ENCODE data around the gene CDH22.

Gene CDH22

GRCh38 chr20:46308258-46309157 is at the start of gene CDH22:
TSS of gene CDH22 (minus strand) at chr20:46308498. CDS start at chr20:46251294, 57,204 bp downstream.
- peak; percentile 83 for DNase-seq (ENCODE audit: extremely low spot score)
- ChIA-PET CTCF (interaction anchor here (1.4 kb wide), 1 partner anchor 176 kb away, joined by 3 read pairs; no protein-coding TSS in a partner anchor), POLR2A (interaction anchor here (1.4 kb wide), 1 partner anchor 56 kb away, joined by 3 read pairs; no protein-coding TSS in a partner anchor)
- TF ChIP-seq FOXA1 (IDR thresholded peaks at IDR 0.05) (no peak), NFRKB (IDR thresholded peaks at IDR 0.05) (no peak), TARDBP (IDR thresholded peaks at IDR 0.05) (no peak), ARNT (IDR thresholded peaks at IDR 0.05) (no peak), ELF4 (IDR thresholded peaks at IDR 0.05) (no peak), PKNOX1 (IDR thresholded peaks at IDR 0.05) (no peak), ZNF384 (IDR thresholded peaks at IDR 0.05) (no peak), FOXM1 (IDR thresholded peaks at IDR 0.05; ENCODE audit: borderline replicate concordance) (no peak), FOXK2 (IDR thresholded peaks at IDR 0.05) (no peak), SUZ12 (IDR thresholded peaks at IDR 0.05) (no peak)

DNA sequence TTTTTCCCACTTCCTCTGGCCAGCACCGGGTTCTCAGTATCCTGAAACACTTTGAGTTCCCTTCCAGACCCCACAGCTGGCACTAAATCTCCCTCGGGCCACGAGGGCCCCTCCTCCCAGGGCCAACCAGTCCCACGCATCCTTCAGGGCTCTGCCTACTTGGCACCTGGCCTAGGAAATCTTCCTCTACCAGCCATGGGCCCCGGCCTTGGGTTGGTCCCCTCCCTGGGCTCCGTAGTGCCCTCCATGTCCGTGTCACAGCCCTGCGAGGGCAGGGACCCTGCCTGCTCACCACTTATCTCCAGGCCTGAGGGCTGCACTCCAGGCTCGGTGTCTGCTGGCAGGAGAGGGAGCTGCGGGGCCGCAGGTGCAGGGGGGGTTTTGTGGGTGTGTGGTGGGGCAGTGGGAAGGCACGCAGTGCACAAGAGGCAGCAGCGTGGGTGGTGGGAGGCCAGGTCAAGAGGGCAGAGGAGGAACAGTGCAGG is 48.8 kb upstream of the CDH22 start:
- no peak for DNase-seq (ENCODE audit: extremely low spot score)
- ChIA-PET CTCF (interaction anchor here (1.4 kb wide), 1 partner anchor 8 kb away, joined by 4 read pairs; no protein-coding TSS in a partner anchor), POLR2A (no interaction called here)
- TF ChIP-seq NFRKB (IDR thresholded peaks at IDR 0.05), result no peak
- TF ChIP-seq ARNT (IDR thresholded peaks at IDR 0.05), result no peak
- no peak for TF ChIP-seq SUZ12 (IDR thresholded peaks at IDR 0.05)
- TF ChIP-seq FOXA1 (IDR thresholded peaks at IDR 0.05), result no peak
- TF ChIP-seq L3MBTL2 (conservative IDR thresholded peaks at IDR 0.05), result no peak
- TF ChIP-seq HDGF (IDR thresholded peaks at IDR 0.05; ENCODE audit: borderline replicate concordance), result no peak
- no peak for TF ChIP-seq TARDBP (IDR thresholded peaks at IDR 0.05)
- no peak for TF ChIP-seq FOXK2 (IDR thresholded peaks at IDR 0.05)
- TF ChIP-seq CTBP1 (IDR thresholded peaks at IDR 0.05; ENCODE audit: borderline replicate concordance), result no peak
- TF ChIP-seq ELF4 (IDR thresholded peaks at IDR 0.05), result no peak
- no peak for TF ChIP-seq LEF1 (IDR thresholded peaks at IDR 0.05; ENCODE audit: borderline replicate concordance)
- no peak for TF ChIP-seq BHLHE40 (IDR thresholded peaks at IDR 0.05; ENCODE audit: borderline replicate concordance)

GRCh38 chr20:46356195-46357029 is 48.1 kb upstream of the CDH22 start:
- no peak for TF ChIP-seq FOXM1 (IDR thresholded peaks at IDR 0.05; ENCODE audit: borderline replicate concordance)
- no peak for TF ChIP-seq L3MBTL2 (conservative IDR thresholded peaks at IDR 0.05)
- no peak for TF ChIP-seq TARDBP (IDR thresholded peaks at IDR 0.05)
- no peak for TF ChIP-seq FOXA1 (IDR thresholded peaks at IDR 0.05)
- no peak for TF ChIP-seq PKNOX1 (IDR thresholded peaks at IDR 0.05)
- TF ChIP-seq NFRKB (IDR thresholded peaks at IDR 0.05), result no peak
- no peak for TF ChIP-seq CTBP1 (IDR thresholded peaks at IDR 0.05; ENCODE audit: borderline replicate concordance)
- TF ChIP-seq ARNT (IDR thresholded peaks at IDR 0.05), result no peak
- TF ChIP-seq FOXK2 (IDR thresholded peaks at IDR 0.05), result no peak
- no peak for TF ChIP-seq HDGF (IDR thresholded peaks at IDR 0.05; ENCODE audit: borderline replicate concordance)
- no peak for TF ChIP-seq SP1 (IDR thresholded peaks at IDR 0.05)
- TF ChIP-seq BHLHE40 (IDR thresholded peaks at IDR 0.05; ENCODE audit: borderline replicate concordance), result no peak
- no peak for TF ChIP-seq LEF1 (IDR thresholded peaks at IDR 0.05; ENCODE audit: borderline replicate concordance)
- no peak for TF ChIP-seq SUZ12 (IDR thresholded peaks at IDR 0.05)
- CTCF ChIA-PET, result no interaction called here
- POLR2A ChIA-PET, result interaction anchor here (3.9 kb wide), 1 partner anchor 8 kb away, joined by 28 read pairs; no protein-coding TSS in a partner anchor
- DNase-seq (ENCODE audit: extremely low spot score), result no peak

GRCh38 chr20:46355778-46356177 is 47.5 kb upstream of the CDH22 start:
- TF ChIP-seq LEF1 (IDR thresholded peaks at IDR 0.05; ENCODE audit: borderline replicate concordance) (no peak), HDGF (IDR thresholded peaks at IDR 0.05; ENCODE audit: borderline replicate concordance) (no peak), SP1 (IDR thresholded peaks at IDR 0.05) (no peak), FOXM1 (IDR thresholded peaks at IDR 0.05; ENCODE audit: borderline replicate concordance) (no peak), SUZ12 (IDR thresholded peaks at IDR 0.05) (no peak), L3MBTL2 (conservative IDR thresholded peaks at IDR 0.05) (no peak), BHLHE40 (IDR thresholded peaks at IDR 0.05; ENCODE audit: borderline replicate concordance) (no peak), NFRKB (IDR thresholded peaks at IDR 0.05) (no peak), ZNF384 (IDR thresholded peaks at IDR 0.05) (no peak), ARNT (IDR thresholded peaks at IDR 0.05) (no peak)
- POLR2A ChIA-PET, result interaction anchor here (3.9 kb wide), 1 partner anchor 8 kb away, joined by 28 read pairs; no protein-coding TSS in a partner anchor
- CTCF ChIA-PET, result no interaction called here
- DNase-seq (ENCODE audit: extremely low spot score), result no peak

GRCh38 chr20:46354920-46355654 is 46.8 kb upstream of the CDH22 start:
- ChIA-PET POLR2A (interaction anchor here (3.9 kb wide), 1 partner anchor 9 kb away, joined by 28 read pairs; no protein-coding TSS in a partner anchor), CTCF (no interaction called here)
- DNase-seq (ENCODE audit: extremely low spot score), result no peak
- TF ChIP-seq FOXM1 (IDR thresholded peaks at IDR 0.05; ENCODE audit: borderline replicate concordance), result no peak
- no peak for TF ChIP-seq FOXA1 (IDR thresholded peaks at IDR 0.05)
- TF ChIP-seq BHLHE40 (IDR thresholded peaks at IDR 0.05; ENCODE audit: borderline replicate concordance), result no peak
- no peak for TF ChIP-seq FOXK2 (IDR thresholded peaks at IDR 0.05)
